HEK293T (cell line): ENCODE data around the gene CASTOR1.
A peak's percentile ranks its signal among the peaks of the same experiment; 100 is the strongest.

ENCODE experiments used
- CTCF ChIA-PET: fragments of 350-600 bp; formaldehyde crosslinking; extraction: SDS; loops from one replicate; lab custom pipeline; 2021; ENCODE audit warnings: antibody characterized with exemption, inconsistent platforms; lab: Yijun Ruan, JAX
- POLR2A ChIA-PET: fragments of 350-600 bp; formaldehyde crosslinking; extraction: SDS; loops from one replicate; lab custom pipeline; 2020; ENCODE audit warnings: antibody characterized with exemption, inconsistent platforms; lab: Yijun Ruan, JAX
- DNase-seq: peaks from one replicate; pipeline ENCODE4 v3.0.0; 2012; ENCODE audit warnings: mixed read lengths; ENCODE audit errors: extremely low spot score
- ARNT ChIP-seq: fragments of 450-650 bp; IDR thresholded peaks from 2 replicates; pipeline ENCODE4 v1.6.1; 2017; ENCODE audit warnings: mild to moderate bottlenecking
- BHLHE40 ChIP-seq: fragments of 450-650 bp; IDR thresholded peaks from 2 replicates; pipeline ENCODE4 v1.6.1; 2016; ENCODE audit warnings: mild to moderate bottlenecking, moderate library complexity, borderline replicate concordance
- CTBP1 ChIP-seq: fragments of 450-650 bp; IDR thresholded peaks from 2 replicates; pipeline ENCODE4 v1.6.1; 2016; ENCODE audit warnings: borderline replicate concordance
- ELF4 ChIP-seq: fragments of 450-650 bp; IDR thresholded peaks from 2 replicates; pipeline ENCODE4 v1.6.1; 2017; ENCODE audit warnings: antibody characterized with exemption
- FOXA1 ChIP-seq: fragments of 450-650 bp; IDR thresholded peaks from 2 replicates; pipeline ENCODE4 v1.6.1; 2016; ENCODE audit warnings: mild to moderate bottlenecking
- FOXK2 ChIP-seq: fragments of 450-650 bp; IDR thresholded peaks from 2 replicates; pipeline ENCODE4 v1.6.1; 2016; ENCODE audit warnings: mild to moderate bottlenecking
- FOXM1 ChIP-seq: fragments of 450-650 bp; IDR thresholded peaks from 2 replicates; pipeline ENCODE4 v1.6.1; 2017; ENCODE audit warnings: mild to moderate bottlenecking, borderline replicate concordance
- HDGF ChIP-seq: fragments of 450-650 bp; IDR thresholded peaks from 2 replicates; pipeline ENCODE4 v1.6.1; 2017; ENCODE audit warnings: antibody characterized with exemption, borderline replicate concordance
- L3MBTL2 ChIP-seq: fragments of 450-650 bp; conservative IDR thresholded peaks from 2 replicates; pipeline ENCODE4 v1.6.1; 2016; ENCODE audit warnings: mild to moderate bottlenecking
- LEF1 ChIP-seq: fragments of 450-650 bp; IDR thresholded peaks from 2 replicates; pipeline ENCODE4 v1.6.1; 2017; ENCODE audit warnings: mild to moderate bottlenecking, borderline replicate concordance
- NFRKB ChIP-seq: fragments of 450-650 bp; IDR thresholded peaks from 2 replicates; pipeline ENCODE4 v1.6.1; 2016; ENCODE audit warnings: mild to moderate bottlenecking, moderate library complexity
- SP1 ChIP-seq: fragments of 450-650 bp; IDR thresholded peaks from 2 replicates; pipeline ENCODE4 v1.6.1; 2017
- SUZ12 ChIP-seq: fragments of 450-650 bp; IDR thresholded peaks from 2 replicates; pipeline ENCODE4 v1.6.1; 2016; ENCODE audit warnings: mild to moderate bottlenecking
- TARDBP ChIP-seq: fragments of 450-650 bp; IDR thresholded peaks from 2 replicates; pipeline ENCODE4 v1.6.1; 2016
- ZNF384 ChIP-seq: fragments of 450-650 bp; IDR thresholded peaks from 2 replicates; pipeline ENCODE4 v1.6.1; 2016
- TF ChIP-seq, protein P1 (sequence below): fragments of 450-650 bp; IDR thresholded peaks from 2 replicates; pipeline ENCODE4 v1.6.1; 2016

Gene CASTOR1

DNA sequence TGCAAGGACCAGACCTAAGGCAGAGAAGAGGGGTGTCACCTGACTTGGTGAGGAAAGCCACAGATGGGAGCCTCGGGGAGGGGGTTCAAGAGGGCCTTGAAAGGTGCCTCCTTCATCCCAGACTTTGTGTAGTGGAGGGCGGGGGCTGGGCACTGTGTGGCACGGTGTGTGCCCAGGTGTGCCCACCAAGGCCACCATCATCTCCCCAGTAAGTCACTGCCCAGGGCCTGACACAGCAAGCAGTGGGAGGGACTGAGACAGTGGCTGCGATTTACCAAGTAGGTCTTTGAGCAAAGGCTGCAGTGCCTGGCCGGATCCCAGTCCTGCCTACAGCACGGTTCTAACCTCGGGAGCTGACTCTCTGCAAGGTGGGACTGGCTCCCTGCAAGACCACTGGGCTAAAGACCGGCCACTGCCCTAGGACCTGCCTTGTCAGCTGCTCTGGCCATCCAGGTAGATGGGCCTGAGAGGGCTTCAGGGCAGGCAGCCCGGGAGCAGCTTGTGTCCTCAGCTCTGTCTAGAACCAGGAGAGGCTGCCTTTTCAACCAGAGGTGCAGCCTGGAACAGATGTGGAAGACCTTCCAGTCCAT is 24.1 kb downstream of the CASTOR1 start:
- CTCF ChIA-PET = interaction anchor here (1.0 to 2.8 kb wide), 3 partner anchors 9 to 62 kb away, joined by 3 to 19 read pairs (median 6); partner anchors contain the start of genes CASTOR1 and TBC1D10A
- TF ChIP-seq ELF4 = no peak
- no peak for TF ChIP-seq CTBP1
- no peak for TF ChIP-seq L3MBTL2
- TF ChIP-seq FOXA1 = no peak
- no peak for TF ChIP-seq FOXM1
- no peak for TF ChIP-seq BHLHE40
- no peak for TF ChIP-seq SUZ12
- no peak for TF ChIP-seq NFRKB
- no peak for TF ChIP-seq HDGF
- no peak for TF ChIP-seq ARNT
- TF ChIP-seq, protein P1, sequence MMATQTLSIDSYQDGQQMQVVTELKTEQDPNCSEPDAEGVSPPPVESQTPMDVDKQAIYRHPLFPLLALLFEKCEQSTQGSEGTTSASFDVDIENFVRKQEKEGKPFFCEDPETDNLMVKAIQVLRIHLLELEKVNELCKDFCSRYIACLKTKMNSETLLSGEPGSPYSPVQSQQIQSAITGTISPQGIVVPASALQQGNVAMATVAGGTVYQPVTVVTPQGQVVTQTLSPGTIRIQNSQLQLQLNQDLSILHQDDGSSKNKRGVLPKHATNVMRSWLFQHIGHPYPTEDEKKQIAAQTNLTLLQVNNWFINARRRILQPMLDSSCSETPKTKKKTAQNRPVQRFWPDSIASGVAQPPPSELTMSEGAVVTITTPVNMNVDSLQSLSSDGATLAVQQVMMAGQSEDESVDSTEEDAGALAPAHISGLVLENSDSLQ = no peak
- no peak for TF ChIP-seq SP1
- TF ChIP-seq LEF1 = no peak
- no peak for TF ChIP-seq TARDBP
- TF ChIP-seq FOXK2 = no peak
- no peak for TF ChIP-seq ZNF384
- no peak for DNase-seq
- POLR2A ChIA-PET = no interaction called here

DNA sequence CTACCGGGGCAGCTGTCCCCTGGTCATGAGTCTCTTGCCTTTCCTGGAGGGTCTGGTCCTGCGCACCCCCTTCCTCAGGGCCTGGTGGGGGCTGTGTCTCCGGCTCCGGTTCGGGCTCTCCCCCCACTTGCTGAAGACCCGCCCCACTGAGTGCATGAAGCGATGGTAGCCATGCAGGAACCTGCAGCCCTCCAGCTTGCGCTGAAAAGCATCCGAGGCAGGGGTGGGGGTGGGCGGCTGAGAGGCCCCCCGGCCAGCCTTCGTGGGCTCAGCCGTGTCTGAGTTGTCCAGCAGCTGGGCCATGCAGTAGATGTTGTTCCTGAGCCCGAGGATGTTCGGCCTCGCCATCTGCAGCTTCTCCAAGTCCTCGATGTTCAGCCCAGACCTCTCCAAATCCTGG is 25.4 kb downstream of the CASTOR1 start:
- ChIA-PET POLR2A (interaction anchor here (1.6 kb wide), 1 partner anchor 160 kb away, joined by 4 read pairs; no protein-coding TSS in a partner anchor), CTCF (interaction anchor here (0.7 to 2.8 kb wide), 8 partner anchors 8 to 532 kb away, joined by 3 to 19 read pairs (median 4); partner anchors contain the start of gene CASTOR1)
- no peak for DNase-seq
- no peak for TF ChIP-seq TARDBP
- TF ChIP-seq FOXM1 = no peak
- TF ChIP-seq, protein P1 = no peak
- TF ChIP-seq SUZ12 = no peak
- no peak for TF ChIP-seq L3MBTL2
- TF ChIP-seq FOXA1 = no peak
- no peak for TF ChIP-seq ARNT

GRCh38 chr22:30262917-30263741 is 26.2 kb downstream of the CASTOR1 start:
- peak; percentile 90 for DNase-seq
- ChIA-PET POLR2A (interaction anchor here (0.6 to 1.6 kb wide), 3 partner anchors 14 to 161 kb away, joined by 3 to 4 read pairs (median 3); partner anchors contain the start of gene RNF215), CTCF (interaction anchor here (0.6 to 2.8 kb wide), 14 partner anchors 7 to 574 kb away, joined by 3 to 19 read pairs (median 4); partner anchors contain the start of genes CASTOR1 and SEC14L2)
- TF ChIP-seq TARDBP (no peak), NFRKB (no peak), SUZ12 (no peak), FOXK2 (no peak), ELF4 (no peak), HDGF (no peak), BHLHE40 (no peak), FOXA1 (no peak), CTBP1 (no peak), ARNT (no peak), SP1 (no peak), L3MBTL2 (no peak), FOXM1 (no peak), LEF1 (no peak), ZNF384 (no peak)
- TF ChIP-seq, protein P1 = no peak

GRCh38 chr22:30262112-30262511 is 27.2 kb downstream of the CASTOR1 start:
- TF ChIP-seq LEF1 = no peak
- TF ChIP-seq SP1 = no peak
- no peak for TF ChIP-seq L3MBTL2
- TF ChIP-seq FOXA1 = no peak
- no peak for TF ChIP-seq SUZ12
- no peak for TF ChIP-seq NFRKB
- TF ChIP-seq FOXK2 = no peak
- TF ChIP-seq ZNF384 = no peak
- ChIA-PET POLR2A (no interaction called here), CTCF (no interaction called here)
- no peak for DNase-seq

GRCh38 chr22:30261134-30261533 is 28.2 kb downstream of the CASTOR1 start:
- no peak for DNase-seq
- no peak for TF ChIP-seq NFRKB
- no peak for TF ChIP-seq CTBP1
- no peak for TF ChIP-seq FOXA1
- no peak for TF ChIP-seq L3MBTL2
- TF ChIP-seq, protein P1 = no peak
- TF ChIP-seq LEF1 = no peak
- TF ChIP-seq SUZ12 = no peak
- TF ChIP-seq FOXK2 = no peak
- no peak for TF ChIP-seq HDGF
- no peak for TF ChIP-seq SP1
- TF ChIP-seq ELF4 = no peak
- no peak for TF ChIP-seq FOXM1
- TF ChIP-seq ARNT = no peak
- TF ChIP-seq ZNF384 = no peak
- no peak for TF ChIP-seq TARDBP
- no peak for TF ChIP-seq BHLHE40
- ChIA-PET POLR2A (interaction anchor here (1.0 kb wide), 1 partner anchor 126 kb away, joined by 3 read pairs; no protein-coding TSS in a partner anchor), CTCF (interaction anchor here (0.6 to 2.0 kb wide), 4 partner anchors 10 to 83 kb away, joined by 3 to 7 read pairs (median 3); no protein-coding TSS in a partner anchor)
